H1 (cell line): ENCODE results near the gene NCK2. TPM values are rescaled to one million over a fixed set of nuclear protein-coding genes. Genes with fewer than 3 reads are reported as not detected.

Experiments
- CTCF ChIA-PET: fragments of 300-600 bp; sonication (Branson Sonifier 250); formaldehyde crosslinking; loops from one replicate; lab custom pipeline; 2021; ENCODE audit not compliant: partially characterized antibody; lab: Charles Lee
- POLR2A ChIA-PET: fragments of 300-600 bp; sonication (Branson Sonifier 250); formaldehyde crosslinking; loops from one replicate; lab custom pipeline; 2021; ENCODE audit warnings: inconsistent platforms; ENCODE audit not compliant: partially characterized antibody; lab: Charles Lee
- DNase-seq, 2 experiments: peaks; one replicate each; pipeline versions ENCODE4 v3.0.0 to v3.0.0-alpha.2; 2010 to 2022; ENCODE audit warnings: low spot score in 2 of 2, low read depth in 1 of 2, mixed read lengths in 1 of 2
- FAIRE-seq: peaks from 2 replicates; lab custom pipeline; 2011; peaks lifted over from hg19 to GRCh38; lab: Jason Lieb, UNC
- H2AFZ ChIP-seq: 2 replicates; pipeline ENCODE4 v1.8.1; 2012; ENCODE audit warnings: low read length, inconsistent platforms
- H2AK5ac ChIP-seq: 2 replicates; pipeline ENCODE4 v1.6.1; 2013; ENCODE audit warnings: low read depth, low read length
- H2BK120ac ChIP-seq: replicated peaks from 2 replicates; pipeline ENCODE3; 2013; ENCODE audit warnings: low read depth, low read length, inconsistent platforms
- H2BK12ac ChIP-seq: 2 replicates; pipeline ENCODE4 v1.6.1; 2013; ENCODE audit warnings: low read depth, low read length
- H2BK15ac ChIP-seq: 2 replicates; pipeline ENCODE4 v1.6.1; 2013; ENCODE audit warnings: low read length
- H2BK20ac ChIP-seq: 2 replicates; pipeline ENCODE4 v1.6.1; 2013; ENCODE audit warnings: low read length
- H2BK5ac ChIP-seq: 2 replicates; pipeline ENCODE4 v1.6.1; 2013; ENCODE audit warnings: low read depth, low read length
- H3K14ac ChIP-seq: 2 replicates; pipeline ENCODE4 v1.6.1; 2013; ENCODE audit warnings: inconsistent platforms; ENCODE audit not compliant: insufficient read length
- H3K18ac ChIP-seq: 2 replicates; pipeline ENCODE4 v1.6.1; 2013; ENCODE audit warnings: low read length; ENCODE audit errors: extremely low read depth
- H3K23ac ChIP-seq: 2 replicates; pipeline ENCODE4 v1.6.1; 2013; ENCODE audit warnings: inconsistent platforms; ENCODE audit not compliant: insufficient read length
- H3K23me2 ChIP-seq: 2 replicates; pipeline ENCODE4 v1.6.1; 2013; ENCODE audit warnings: low read depth, low read length
- H3K27ac ChIP-seq: 2 replicates; pipeline ENCODE4 v1.6.1; 2011; ENCODE audit warnings: low read depth, low read length, inconsistent platforms
- H3K27me3 ChIP-seq, 4 experiments: replicated peaks in 1 of 4; 1 replicate in 1 of 4; 2 replicates in 3 of 4; pipeline versions ENCODE4 v1.6.1 to v1.8.1; 2011 to 2013; ENCODE audit warnings: low read length in 3 of 4, mild to moderate bottlenecking in 3 of 4, inconsistent platforms in 2 of 4, mixed read lengths in 2 of 4, moderate library complexity in 1 of 4; ENCODE audit not compliant: control insufficient read depth in 3 of 4, insufficient read depth in 3 of 4; ENCODE audit errors: extremely low read depth in 1 of 4
- H3K36me3 ChIP-seq, 4 experiments: 2 replicates each; pipeline versions ENCODE4 v1.6.1 to v1.8.1; 2011 to 2013; ENCODE audit warnings: mild to moderate bottlenecking in 4 of 4, low read length in 3 of 4, moderate library complexity in 2 of 4, control low read depth in 1 of 4, inconsistent platforms in 1 of 4; ENCODE audit not compliant: insufficient read depth in 4 of 4, control insufficient read depth in 2 of 4
- H3K4ac ChIP-seq: replicated peaks from 2 replicates; pipeline ENCODE3; 2013; ENCODE audit warnings: low read length, low read depth, mixed read lengths, inconsistent platforms; ENCODE audit not compliant: insufficient read length
- H3K4me1 ChIP-seq, 4 experiments: replicated peaks in 1 of 4; 1 replicate in 1 of 4; 2 replicates in 3 of 4; pipeline versions ENCODE4 v1.6.1 to v1.8.1; 2011 to 2013; ENCODE audit warnings: low read length in 3 of 4, inconsistent platforms in 2 of 4, mixed read lengths in 1 of 4; ENCODE audit not compliant: insufficient read depth in 4 of 4, control insufficient read depth in 3 of 4
- H3K4me2 ChIP-seq, 2 experiments: 2 replicates each; pipeline versions ENCODE4 v1.6.1 to v1.8.1; 2011 to 2013; ENCODE audit warnings: low read depth in 2 of 2, low read length in 2 of 2, control low read depth in 1 of 2, inconsistent platforms in 1 of 2, mild to moderate bottlenecking in 1 of 2; ENCODE audit not compliant: insufficient read depth in 1 of 2
- H3K4me3 ChIP-seq, 4 experiments: fragments of 200-600, 300-600 bp in 1 of 4; sonication (generic), shearing (Covaris generic), sonication (Bioruptor Twin) in 1 of 4; 2 replicates each; pipeline versions ENCODE4 v1.5.1 to v1.8.1; 2011 to 2016; ENCODE audit warnings: low read length in 4 of 4, low read depth in 3 of 4, control low read depth in 2 of 4, inconsistent platforms in 2 of 4, mild to moderate bottlenecking in 2 of 4, mixed read lengths in 1 of 4, moderate library complexity in 1 of 4; ENCODE audit not compliant: insufficient read depth in 2 of 4; ENCODE audit errors: extremely low read depth in 1 of 4
- H3K56ac ChIP-seq: replicated peaks from 2 replicates; pipeline ENCODE3; 2013; ENCODE audit warnings: low read depth, mild to moderate bottlenecking, mixed read lengths, low read length, inconsistent platforms; ENCODE audit not compliant: insufficient read length
- H3K79me1 ChIP-seq: 2 replicates; pipeline ENCODE4 v1.6.1; 2013; ENCODE audit warnings: low read depth, low read length, control low read depth
- H3K79me2 ChIP-seq, 2 experiments: 2 replicates each; pipeline versions ENCODE4 v1.6.1 to v1.8.1; 2012 to 2013; ENCODE audit warnings: low read length in 2 of 2, mild to moderate bottlenecking in 2 of 2, inconsistent platforms in 1 of 2; ENCODE audit not compliant: insufficient read depth in 2 of 2, control insufficient read depth in 1 of 2
- H3K9ac ChIP-seq, 4 experiments: replicated peaks in 1 of 4; 1 replicate in 1 of 4; 2 replicates in 3 of 4; pipeline versions ENCODE4 v1.6.1 to v1.8.1; 2011 to 2013; ENCODE audit warnings: low read depth in 3 of 4, low read length in 3 of 4, control low read depth in 2 of 4, mild to moderate bottlenecking in 2 of 4, moderate library complexity in 2 of 4, inconsistent platforms in 1 of 4; ENCODE audit errors: extremely low read depth in 1 of 4
- H3K9me3 ChIP-seq, 2 experiments: 2 replicates each; pipeline versions ENCODE4 v1.6.1 to v1.8.1; 2012 to 2013; ENCODE audit warnings: mild to moderate bottlenecking in 2 of 2, moderate library complexity in 2 of 2, control low read depth in 1 of 2, inconsistent platforms in 1 of 2, low read depth in 1 of 2, low read length in 1 of 2, mixed read lengths in 1 of 2; ENCODE audit not compliant: insufficient read depth in 2 of 2
- H4K20me1 ChIP-seq, 2 experiments: replicated peaks in 1 of 2; 2 replicates each; pipeline versions ENCODE3 to v1.8.1; 2011 to 2013; ENCODE audit warnings: inconsistent platforms in 2 of 2, low read length in 2 of 2, mild to moderate bottlenecking in 1 of 2; ENCODE audit not compliant: insufficient read depth in 2 of 2, control insufficient read depth in 1 of 2
- H4K5ac ChIP-seq: 2 replicates; pipeline ENCODE4 v1.6.1; 2013; ENCODE audit warnings: low read length, low read depth, mixed read lengths, inconsistent platforms; ENCODE audit not compliant: insufficient read length
- H4K8ac ChIP-seq: 2 replicates; pipeline ENCODE4 v1.8.0; 2013; ENCODE audit warnings: mild to moderate bottlenecking, moderate library complexity, low read length, inconsistent platforms; ENCODE audit not compliant: insufficient read depth; ENCODE audit errors: extremely low read depth
- H4K91ac ChIP-seq: replicated peaks from 2 replicates; pipeline ENCODE3; 2013; ENCODE audit warnings: low read length, mixed read lengths, inconsistent platforms; ENCODE audit not compliant: insufficient read length
- ATF2 ChIP-seq: IDR thresholded peaks from 2 replicates; pipeline ENCODE4 v1.6.1; 2012; ENCODE audit warnings: low read length, inconsistent platforms
- BCL11A ChIP-seq, 2 experiments: IDR thresholded peaks; one replicate each; pipeline ENCODE4 v1.6.1; 2011; ENCODE audit warnings: low read depth in 2 of 2, low read length in 2 of 2, mild to moderate bottlenecking in 2 of 2
- CBX8 ChIP-seq: fragments of 300-800, 300-1000 bp; sonication (generic); IDR thresholded peaks from 2 replicates; pipeline ENCODE4 v1.7.1; 2016; ENCODE audit warnings: low read depth, low read length, borderline replicate concordance
- CHD2 ChIP-seq: IDR thresholded peaks from 2 replicates; pipeline ENCODE4 v1.6.1; 2012; ENCODE audit warnings: low read length, improper control_type of control experiment
- EGR1 ChIP-seq: IDR thresholded peaks from 2 replicates; pipeline ENCODE4 v1.6.1; 2011; ENCODE audit warnings: low read depth, low read length, borderline replicate concordance
- FOSL1 ChIP-seq: IDR thresholded peaks from 2 replicates; pipeline ENCODE4 v1.6.1; 2011; ENCODE audit warnings: mild to moderate bottlenecking, low read depth, low read length, moderate library complexity; ENCODE audit not compliant: insufficient read depth
- PHF8 ChIP-seq: fragments of 200-600 bp; sonication (generic); conservative IDR thresholded peaks from 2 replicates; pipeline ENCODE4 v1.7.1; 2012; ENCODE audit warnings: low read depth, mild to moderate bottlenecking, inconsistent platforms, low read length, moderate library complexity
- RNF2 ChIP-seq: fragments of 200-900, 300-1000 bp; sonication (generic); IDR thresholded peaks from 2 replicates; pipeline ENCODE4 v1.7.1; 2016; ENCODE audit warnings: borderline replicate concordance, low read depth, mild to moderate bottlenecking, antibody characterized with exemption, low read length; ENCODE audit not compliant: poor library complexity, severe bottlenecking; ENCODE audit errors: missing control alignments
- TBP ChIP-seq: IDR thresholded peaks from 2 replicates; pipeline ENCODE4 v1.6.1; 2011; ENCODE audit warnings: low read depth, low read length, improper control_type of control experiment
- TEAD4 ChIP-seq: IDR thresholded peaks from 2 replicates; pipeline ENCODE4 v1.6.1; 2012; ENCODE audit warnings: low read depth, low read length, inconsistent platforms, mixed read lengths
- ZNF274 ChIP-seq: IDR thresholded peaks from 2 replicates; pipeline ENCODE4 v1.7.0; 2012; ENCODE audit warnings: low read length, borderline replicate concordance; ENCODE audit errors: extremely low read depth
- WGBS, 2 experiments: shearing (Covaris generic) in 1 of 2; methylation state at CpG; one replicate each; pipeline versions ENCODE4 v1.1.6 to v1.1.7; 2013 to 2015; ENCODE audit warnings: low lambda C conversion rate in 2 of 2, mixed read lengths in 2 of 2, inconsistent platforms in 1 of 2, low coverage in 1 of 2, missing lambda C conversion rate in 1 of 2; ENCODE audit not compliant: insufficient replicate concordance in 2 of 2, insufficient coverage in 1 of 2, insufficient read length in 1 of 2; ENCODE audit errors: extremely low coverage in 1 of 2, missing lambda C conversion rate in 1 of 2; 5-methylcytosine and 5-hydroxymethylcytosine counted together
- polyA plus RNA-seq, 7 experiments: library from polyadenylated mRNA; depleted of rRNA in 3 of 7; stranded (reverse) in 5 of 7; unstranded in 2 of 7; fragments of >200 nt in 5 of 7; fragments of 200-250 nt in 2 of 7; gene quantifications; 1 replicate in 5 of 7; 2 replicates in 1 of 7; 4 replicates in 1 of 7; pipeline versions ENCODE4 v1.2.1 to v1.2.3, GENCODE V29; 2011 to 2013; ENCODE audit warnings: missing spikeins in 2 of 7, mixed read lengths in 2 of 7
- total RNA-seq: library from RNA; stranded (reverse); fragmentation: NEBNext Ultra II Directional; extraction: Animal tissue kit (Norgen Biotek cat#: 25700); gene quantifications from 2 replicates; pipeline ENCODE4 v1.2.1, GENCODE V29; 2021

NCK2 gene
- total and polyA plus RNA-seq, 2 of the 8 experiments (the other 6 are each of a cell fraction or from before 2014, with no cell fraction given): 30.3 to 65.7 TPM

GRCh38 chr2:105870858-105871257, 126.1 kb downstream of the NCK2 start:
- Histone ChIP-seq H3K4me2 (no peak overlapping the region), H2BK20ac (no peak overlapping the region), H3K9ac (no peak overlapping the region), H4K5ac (no peak overlapping the region), H3K36me3 (no peaks in the 10 kb centered on the region), H2BK5ac (peak overlapping the region; percentile 55), H3K4me3 (no peak overlapping the region), H3K14ac (no peak overlapping the region), H3K23me2 (no peaks in the 10 kb centered on the region), H4K8ac (no peak overlapping the region), H2BK15ac (no peak overlapping the region), H3K27me3 (no peaks in the 10 kb centered on the region), H3K79me2 (peaks cover 0 to 48% of the 10 kb centered on the region in 2 experiments; a peak in 2 of 4 replicates), H2AFZ (no peak overlapping the region), H2AK5ac (no peak overlapping the region), H3K4ac (no peak overlapping the region), H3K79me1 (peaks cover 8% of the 10 kb centered on the region; the same call in 1 of the 2 replicates), H2BK12ac (no peak overlapping the region), H3K9me3 (no peaks in the 10 kb centered on the region), H3K56ac (no peak overlapping the region), H3K18ac (0 out of 2 replicates have a peak overlapping the region, but pooled peaks have one; percentile 5), H2BK120ac (no peak overlapping the region), H4K91ac (no peak overlapping the region), H3K4me1 (peaks cover 0 to 11% (median 4%) of the 10 kb centered on the region in 4 experiments; a peak in 3 of 7 replicates), H4K20me1 (peaks cover 0 to 7% of the 10 kb centered on the region in 2 experiments), H3K23ac (no peak overlapping the region), H3K27ac (no peak overlapping the region)
- POLR2A ChIA-PET: no interaction called here
- DNase-seq: no peak
- CTCF ChIA-PET: interaction anchor here (1.4 kb wide), 1 partner anchor 11 kb away, joined by 3 read pairs; no protein-coding TSS in a partner anchor
- no peak for FAIRE-seq
- 83% methylated on average over 11 of the region's 11 CpGs; no CpG with 5 or more reads in 1 of the 2 experiments for WGBS, 2 experiments
- TF ChIP-seq TBP (no peak), EGR1 (no peak), PHF8 (no peak), CBX8 (no peak), CHD2 (no peak), FOSL1 (no peak), RNF2 (no peak), TEAD4 (no peak), ZNF274 (no peak), ATF2 (no peak), BCL11A (IDR thresholded peaks at IDR 0.05; ENCODE audit: low read depth in 2 of 2, low read length in 2 of 2) (no peak)
